SK-N-SH treated with all-trans-retinoic acid at 6 μM for 48 hours (cell line): ENCODE measurements around the gene VAV1.
"Not testable (repeated sequence)": the region's sequence is repeated elsewhere in the genome, so short reads cannot be mapped to it uniquely, and the experiment has no call there.

Experiments used
- ATAC-seq: fragments of 200-7000 bp; cut with Tn5 transposase; 3 replicates; pipeline ENCODE4 v1.9.1; 2020; ENCODE audit warnings: mild to moderate bottlenecking, moderate library complexity
- ARNTL ChIP-seq: fragments of 450-650 bp; formaldehyde crosslinking; IDR thresholded peaks from 2 replicates; pipeline ENCODE4 v1.5.0; 2020; ENCODE audit warnings: low read depth, mild to moderate bottlenecking, moderate library complexity, borderline replicate concordance
- BACH2 ChIP-seq: fragments of 250-450 bp; sonication (Bioruptor Pico); IDR thresholded peaks from 2 replicates; pipeline ENCODE4 v1.9.0; 2021; ENCODE audit warnings: mild to moderate bottlenecking, borderline replicate concordance
- CSDC2 ChIP-seq: fragments of 250-450 bp; sonication (Bioruptor Pico); IDR thresholded peaks from 2 replicates; pipeline ENCODE4 v1.5.0; 2020; ENCODE audit warnings: mild to moderate bottlenecking, moderate library complexity
- CSRNP3 ChIP-seq: fragments of 250-450 bp; sonication (Bioruptor Pico); IDR thresholded peaks from 2 replicates; pipeline ENCODE4 v1.5.1; 2021; ENCODE audit warnings: mild to moderate bottlenecking, moderate library complexity
- ESRRG ChIP-seq: fragments of 250-450 bp; sonication (Bioruptor Pico); IDR thresholded peaks from 2 replicates; pipeline ENCODE4 v1.6.1; 2021; ENCODE audit warnings: mild to moderate bottlenecking
- GLIS3 ChIP-seq: fragments of 250-450 bp; sonication (Bioruptor Pico); IDR thresholded peaks from 2 replicates; pipeline ENCODE4 v1.5.0; 2020; ENCODE audit warnings: mild to moderate bottlenecking, moderate library complexity
- ISL1 ChIP-seq: fragments of 250-450 bp; sonication (Bioruptor Pico); IDR thresholded peaks from 2 replicates; pipeline ENCODE4 v2.1.2; 2022; ENCODE audit warnings: mild to moderate bottlenecking, moderate library complexity
- OSR1 ChIP-seq: fragments of 250-450 bp; sonication (Bioruptor Pico); IDR thresholded peaks from 2 replicates; pipeline ENCODE4 v1.8.0; 2022; ENCODE audit warnings: moderate library complexity, mild to moderate bottlenecking, inconsistent platforms
- PATZ1 ChIP-seq: fragments of 250-450 bp; sonication (Bioruptor Pico); IDR thresholded peaks from 2 replicates; pipeline ENCODE4 v1.8.0; 2020; ENCODE audit warnings: mild to moderate bottlenecking, moderate library complexity, borderline replicate concordance
- POU6F1 ChIP-seq: fragments of 250-450 bp; sonication (Bioruptor Pico); IDR thresholded peaks from 2 replicates; pipeline ENCODE4 v1.8.0; 2021; ENCODE audit warnings: low read depth, mild to moderate bottlenecking, moderate library complexity, borderline replicate concordance
- PPARA ChIP-seq: fragments of 250-450 bp; sonication (Bioruptor Pico); IDR thresholded peaks from 2 replicates; pipeline ENCODE4 v1.5.0; 2020; ENCODE audit warnings: mild to moderate bottlenecking, borderline replicate concordance
- SNAI2 ChIP-seq: fragments of 250-450 bp; sonication (Bioruptor Pico); IDR thresholded peaks from 2 replicates; pipeline ENCODE4 v1.5.0; 2020; ENCODE audit warnings: mild to moderate bottlenecking, moderate library complexity
- TCF4 ChIP-seq: fragments of 250-450 bp; sonication (Bioruptor Pico); IDR thresholded peaks from 2 replicates; pipeline ENCODE4 v1.8.0; 2021; ENCODE audit warnings: mild to moderate bottlenecking, moderate library complexity, borderline replicate concordance
- TOX ChIP-seq: fragments of 250-450 bp; sonication (Bioruptor Pico); IDR thresholded peaks from 2 replicates; pipeline ENCODE4 v1.8.0; 2021; ENCODE audit warnings: mild to moderate bottlenecking, moderate library complexity, borderline replicate concordance
- TSHZ2 ChIP-seq: fragments of 250-450 bp; sonication (Bioruptor Pico); IDR thresholded peaks from 2 replicates; pipeline ENCODE4 v1.5.0; 2020; ENCODE audit warnings: mild to moderate bottlenecking, moderate library complexity
- ZC3H10 ChIP-seq: fragments of 250-450 bp; sonication (Bioruptor Pico); IDR thresholded peaks from 2 replicates; pipeline ENCODE4 v1.5.1; 2021; ENCODE audit warnings: mild to moderate bottlenecking, moderate library complexity
- ZFP3 ChIP-seq: fragments of 250-450 bp; sonication (Bioruptor Pico); IDR thresholded peaks from 2 replicates; pipeline ENCODE4 v1.5.0; 2020; ENCODE audit warnings: mild to moderate bottlenecking, moderate library complexity
- ZFP30 ChIP-seq: fragments of 450-650 bp; formaldehyde crosslinking; IDR thresholded peaks from 2 replicates; pipeline ENCODE4 v1.5.0; 2022; ENCODE audit warnings: mild to moderate bottlenecking, moderate library complexity
- ZNF565 ChIP-seq: fragments of 450-650 bp; formaldehyde crosslinking; conservative IDR thresholded peaks from 2 replicates; pipeline ENCODE4 v1.5.0; 2020; ENCODE audit warnings: low read depth, mild to moderate bottlenecking, moderate library complexity
- ZNF70 ChIP-seq: fragments of 450-650 bp; formaldehyde crosslinking; IDR thresholded peaks from 2 replicates; pipeline ENCODE4 v1.5.0; 2020; ENCODE audit warnings: mild to moderate bottlenecking, moderate library complexity
- ZNF8 ChIP-seq: fragments of 450-650 bp; formaldehyde crosslinking; IDR thresholded peaks from 2 replicates; pipeline ENCODE4 v1.5.0; 2020; ENCODE audit warnings: mild to moderate bottlenecking, moderate library complexity

Gene VAV1

GRCh38 chr19:6745965-6746364, 26.5 kb upstream of the VAV1 start:
- no peak for TF ChIP-seq OSR1 (CRISPR knock-in tag)
- TF ChIP-seq CSRNP3, result no peak
- TF ChIP-seq ZNF565, result no peak
- no peak for TF ChIP-seq ISL1
- ATAC-seq, result no peak

- not testable (repeated sequence) for ATAC-seq
Measured at GRCh38 chr19:6748543-6748942, 24.0 kb upstream of the VAV1 start.

GRCh38 chr19:6750062-6750461, 22.4 kb upstream of the VAV1 start:
- no peak for ATAC-seq
- TF ChIP-seq ZNF8 (CRISPR knock-in tag) (no peak), CSDC2 (no peak), POU6F1 (no peak), SNAI2 (CRISPR knock-in tag) (no peak)

- TF ChIP-seq POU6F1 (no peak), BACH2 (no peak), ZNF565 (no peak), ISL1 (no peak), GLIS3 (CRISPR knock-in tag) (no peak), ZNF70 (CRISPR knock-in tag) (no peak), PATZ1 (CRISPR knock-in tag) (no peak), ZFP3 (CRISPR knock-in tag) (no peak), SNAI2 (CRISPR knock-in tag) (no peak), ESRRG (CRISPR knock-in tag) (no peak), ZC3H10 (CRISPR knock-in tag) (no peak), CSDC2 (no peak), OSR1 (CRISPR knock-in tag) (no peak), ZNF8 (CRISPR knock-in tag) (no peak), PPARA (CRISPR knock-in tag) (no peak), TCF4 (CRISPR knock-in tag) (no peak), TOX (no peak)
- TF ChIP-seq, all 23 proteins: peak for 0
- ATAC-seq, result no peak
Measured at GRCh38 chr19:6751189-6751588, 21.3 kb upstream of the VAV1 start.

- no peak for ATAC-seq
- no peak for TF ChIP-seq ZFP3 (CRISPR knock-in tag)
- no peak for TF ChIP-seq TSHZ2 (CRISPR knock-in tag)
- no peak for TF ChIP-seq ARNTL (CRISPR knock-in tag)
- no peak for TF ChIP-seq BACH2
- TF ChIP-seq ESRRG (CRISPR knock-in tag), result no peak
- no peak for TF ChIP-seq OSR1 (CRISPR knock-in tag)
- TF ChIP-seq ZFP30 (CRISPR knock-in tag), result no peak
- no peak for TF ChIP-seq ZC3H10 (CRISPR knock-in tag)
- TF ChIP-seq ZNF8 (CRISPR knock-in tag), result no peak
- TF ChIP-seq TCF4 (CRISPR knock-in tag), result no peak
- no peak for TF ChIP-seq CSDC2
- TF ChIP-seq GLIS3 (CRISPR knock-in tag), result no peak
- TF ChIP-seq PPARA (CRISPR knock-in tag), result no peak
- TF ChIP-seq ISL1, result no peak
- no peak for TF ChIP-seq POU6F1
Measured at GRCh38 chr19:6752256-6753177, 20.0 kb upstream of the VAV1 start.
